ENCODE results near the gene SLC9A1.

DNA sequence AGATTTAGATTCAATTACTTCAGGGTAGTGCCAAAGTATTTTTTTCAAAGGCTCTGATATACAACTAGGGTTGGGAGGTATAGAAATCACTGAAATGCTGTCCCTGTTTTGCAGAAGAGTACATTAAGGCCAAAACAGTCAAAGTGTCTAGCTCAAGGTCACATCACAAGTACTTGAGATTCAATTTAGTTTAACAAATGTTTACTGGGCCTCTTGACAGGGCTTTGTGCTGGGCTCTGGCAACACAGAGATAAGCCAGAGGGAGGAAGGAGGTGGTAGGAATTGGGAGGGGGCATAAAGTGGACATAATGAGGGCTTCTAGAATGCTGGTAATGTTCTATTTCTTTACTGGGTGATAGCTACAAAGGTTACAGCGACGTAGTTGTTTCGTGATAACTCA is 2.3 kb upstream of the SLC9A1 start:
- TF ChIP-seq, protein P1, sequence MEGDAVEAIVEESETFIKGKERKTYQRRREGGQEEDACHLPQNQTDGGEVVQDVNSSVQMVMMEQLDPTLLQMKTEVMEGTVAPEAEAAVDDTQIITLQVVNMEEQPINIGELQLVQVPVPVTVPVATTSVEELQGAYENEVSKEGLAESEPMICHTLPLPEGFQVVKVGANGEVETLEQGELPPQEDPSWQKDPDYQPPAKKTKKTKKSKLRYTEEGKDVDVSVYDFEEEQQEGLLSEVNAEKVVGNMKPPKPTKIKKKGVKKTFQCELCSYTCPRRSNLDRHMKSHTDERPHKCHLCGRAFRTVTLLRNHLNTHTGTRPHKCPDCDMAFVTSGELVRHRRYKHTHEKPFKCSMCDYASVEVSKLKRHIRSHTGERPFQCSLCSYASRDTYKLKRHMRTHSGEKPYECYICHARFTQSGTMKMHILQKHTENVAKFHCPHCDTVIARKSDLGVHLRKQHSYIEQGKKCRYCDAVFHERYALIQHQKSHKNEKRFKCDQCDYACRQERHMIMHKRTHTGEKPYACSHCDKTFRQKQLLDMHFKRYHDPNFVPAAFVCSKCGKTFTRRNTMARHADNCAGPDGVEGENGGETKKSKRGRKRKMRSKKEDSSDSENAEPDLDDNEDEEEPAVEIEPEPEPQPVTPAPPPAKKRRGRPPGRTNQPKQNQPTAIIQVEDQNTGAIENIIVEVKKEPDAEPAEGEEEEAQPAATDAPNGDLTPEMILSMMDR (IDR thresholded peaks at IDR 0.05) = no peak
- TF ChIP-seq POLR2A (IDR thresholded peaks at IDR 0.05) (no peak), POLR2AphosphoS5 (IDR thresholded peaks at IDR 0.05) (no peak), EP300 (IDR thresholded peaks at IDR 0.05) (no peak)
